ENCODE data around the gene RAB4A. TPM values are rescaled to one million over a fixed set of nuclear protein-coding genes. Genes with fewer than 3 reads are reported as not detected.

The RAB4A gene
- total and polyA plus RNA-seq, 2 of the 13 experiments (the other 11 are each of a cell fraction or from before 2014, with no cell fraction given) = 56.0 to 80.1 TPM

GRCh38 chr1:229295745-229296144 is 24.8 kb downstream of the RAB4A start:
- BruUV-seq (replicated peaks) = no TSS peak
- Histone ChIP-seq H3K9me3 (ENCODE audit: low read length) (no peaks in the 10 kb centered on the region), H3K9ac (ENCODE audit: insufficient read depth, low read depth, low read length) (no peak overlapping the region), H3K79me2 (ENCODE audit: insufficient read depth, low read length) (peaks cover 2% of the 10 kb centered on the region), H4K20me1 (ENCODE audit: insufficient read depth, low read length) (no peaks in the 10 kb centered on the region), H3K4me2 (ENCODE audit: low read depth, low read length) (no peak overlapping the region), H3K4me3 (replicated peaks in 1 of 3; ENCODE audit: insufficient read depth in 1 of 3, low read depth in 2 of 3, low read length in 3 of 3) (no peak overlapping the region), H3K36me3 (replicated peaks in 1 of 2; ENCODE audit: control insufficient read depth in 1 of 2, insufficient read depth in 2 of 2, low read length in 2 of 2) (peaks cover 17 to 36% of the 10 kb centered on the region in 2 experiments), H2AFZ (ENCODE audit: low read length) (no peak overlapping the region), H3K4me1 (ENCODE audit: insufficient read depth, low read length) (peaks cover 47% of the 10 kb centered on the region), H3K27ac (ENCODE audit: extremely low read length, insufficient read depth, low read length) (no peak overlapping the region), H3K27me3 (ENCODE audit: control insufficient read depth in 1 of 2, insufficient read depth in 2 of 2, low read length in 2 of 2) (no peaks in the 10 kb centered on the region)
- WGBS (ENCODE audit: low lambda C conversion rate) = 97% methylated on average over 11 of the region's 11 CpGs
- no peak for ATAC-seq
- DNase-seq (ENCODE audit: low spot score) = no peak
- peak; percentile 71 for TF ChIP-seq AGO2 (optimal IDR thresholded peaks at IDR 0.05; ENCODE audit: low read depth, low read length)
- no peak for TF ChIP-seq CENPX (CRISPR knock-in tag; IDR thresholded peaks at IDR 0.05)
- in situ Hi-C loops (cut with HindIII; ENCODE audit: extremely low pct_ligation_motif_present, low pct_unique_long_range_greater_than_20kb) = no loop called here
- POLR2A ChIA-PET = interaction anchor here (0.8 to 1.3 kb wide), 5 partner anchors 17 to 26 kb away, joined by 3 to 4 read pairs (median 3); partner anchors contain the start of gene RAB4A
- CTCF ChIA-PET (ENCODE audit: low intra/inter-chr PET ratio, low total read pairs) = no interaction called here
- FAIRE-seq = no peak
- intact Hi-C loops (cut with micrococcal nuclease; ENCODE audit: unreplicated experiment) = no loop called here

GRCh38 chr1:229296541-229296941 is 25.6 kb downstream of the RAB4A start:
- TF ChIP-seq CREB3 (CRISPR knock-in tag; IDR thresholded peaks at IDR 0.05) (no peak), MAFF (IDR thresholded peaks at IDR 0.05; ENCODE audit: low read depth, low read length) (no peak), AFF4 (CRISPR knock-in tag; IDR thresholded peaks at IDR 0.05) (no peak), RFX1 (IDR thresholded peaks at IDR 0.05) (no peak), PRDM15 (CRISPR knock-in tag; IDR thresholded peaks at IDR 0.05) (no peak)
- no peak overlapping the region for H3K4me2 ChIP-seq (ENCODE audit: low read depth, low read length)
- in situ Hi-C loops (cut with HindIII; ENCODE audit: extremely low pct_ligation_motif_present, low pct_unique_long_range_greater_than_20kb) = no loop called here
- DNase-seq (ENCODE audit: low spot score) (no peak), FAIRE-seq (no peak), ATAC-seq (no peak)
- WGBS (ENCODE audit: low lambda C conversion rate) = 100% methylated on average over 1 of the region's 3 CpGs
- POLR2A ChIA-PET = interaction anchor here (1.2 to 1.3 kb wide), 4 partner anchors 18 to 27 kb away, joined by 3 to 4 read pairs (median 3); partner anchors contain the start of gene RAB4A
- peak overlapping the region; percentile 45 for H3K27ac ChIP-seq (ENCODE audit: extremely low read length, insufficient read depth, low read length)
- BruUV-seq (replicated peaks) = no TSS peak
- no peaks in the 10 kb centered on the region for H3K9me3 ChIP-seq (ENCODE audit: low read length)
- no peak overlapping the region for H3K4me3 ChIP-seq (replicated peaks in 1 of 3; ENCODE audit: insufficient read depth in 1 of 3, low read depth in 2 of 3, low read length in 3 of 3)
- H3K9ac ChIP-seq (ENCODE audit: insufficient read depth, low read depth, low read length) = no peak overlapping the region
- peaks cover 53% of the 10 kb centered on the region for H3K4me1 ChIP-seq (ENCODE audit: insufficient read depth, low read length)
- intact Hi-C loops (cut with micrococcal nuclease; ENCODE audit: unreplicated experiment) = no loop called here
- H3K27me3 ChIP-seq (ENCODE audit: control insufficient read depth in 1 of 2, insufficient read depth in 2 of 2, low read length in 2 of 2) = no peaks in the 10 kb centered on the region
- no peaks in the 10 kb centered on the region for H4K20me1 ChIP-seq (ENCODE audit: insufficient read depth, low read length)
- CTCF ChIA-PET (ENCODE audit: low intra/inter-chr PET ratio, low total read pairs) = no interaction called here
- no peak overlapping the region for H2AFZ ChIP-seq (ENCODE audit: low read length)
- peaks cover 17 to 36% of the 10 kb centered on the region in 2 experiments for H3K36me3 ChIP-seq (replicated peaks in 1 of 2; ENCODE audit: control insufficient read depth in 1 of 2, insufficient read depth in 2 of 2, low read length in 2 of 2)
- peaks cover 2% of the 10 kb centered on the region for H3K79me2 ChIP-seq (ENCODE audit: insufficient read depth, low read length)

All from HepG2 (cell line).